D721Med (cell line): ENCODE measurements around the gene FLYWCH1.
A peak's percentile ranks its signal among the peaks of the same experiment; 100 is the strongest.
"Not testable (repeated sequence)": the region's sequence is repeated elsewhere in the genome, so short reads cannot be mapped to it uniquely, and the experiment has no call there.

Experiments
- DNase-seq: peaks from one replicate; pipeline ENCODE4 v3.0.0; 2011; ENCODE audit warnings: low spot score; ENCODE audit not compliant: insufficient read length
- FAIRE-seq: peaks from 2 replicates; lab custom pipeline; 2011; peaks lifted over from hg19 to GRCh38; lab: Jason Lieb, UNC
- TF ChIP-seq, protein P1 (sequence below): IDR thresholded peaks from 2 replicates; pipeline ENCODE4 v1.5.1; 2012; ENCODE audit warnings: mild to moderate bottlenecking, control low read depth; ENCODE audit not compliant: insufficient read depth; ENCODE audit errors: missing control alignments

FLYWCH1 gene

DNA sequence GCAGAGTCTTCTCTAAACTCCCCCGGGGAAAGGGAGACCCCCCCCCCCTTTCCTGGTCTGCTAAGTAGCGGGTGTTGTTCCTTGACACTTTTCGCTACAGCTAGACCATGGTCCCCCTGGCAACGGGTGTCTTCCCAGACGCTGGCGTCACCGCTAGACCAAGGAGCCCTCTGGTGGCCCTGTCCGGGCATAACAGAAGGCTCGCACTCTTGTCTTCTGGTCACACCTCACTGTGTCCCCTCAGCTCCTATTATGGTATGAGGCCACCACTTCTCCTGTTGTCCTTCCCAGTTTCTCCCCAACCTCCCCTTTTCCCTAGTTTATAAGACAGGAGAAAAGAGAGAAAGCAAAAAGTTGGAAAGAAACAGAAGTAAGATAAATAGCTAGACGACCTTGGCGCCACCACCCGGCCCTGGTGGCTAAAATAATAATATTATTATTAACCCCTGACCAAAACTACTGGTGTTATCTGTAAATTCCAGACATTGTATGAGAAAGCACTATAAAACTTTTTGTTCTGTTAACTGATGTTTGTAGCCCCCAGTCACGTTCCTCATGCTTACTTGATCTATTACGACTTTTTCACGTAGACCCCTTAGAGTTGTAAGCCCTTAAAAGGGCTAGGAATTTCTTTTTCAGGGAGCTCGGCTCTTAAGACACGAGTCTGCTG is 4.5 kb upstream of the FLYWCH1 start:
- TF ChIP-seq, protein P1, sequence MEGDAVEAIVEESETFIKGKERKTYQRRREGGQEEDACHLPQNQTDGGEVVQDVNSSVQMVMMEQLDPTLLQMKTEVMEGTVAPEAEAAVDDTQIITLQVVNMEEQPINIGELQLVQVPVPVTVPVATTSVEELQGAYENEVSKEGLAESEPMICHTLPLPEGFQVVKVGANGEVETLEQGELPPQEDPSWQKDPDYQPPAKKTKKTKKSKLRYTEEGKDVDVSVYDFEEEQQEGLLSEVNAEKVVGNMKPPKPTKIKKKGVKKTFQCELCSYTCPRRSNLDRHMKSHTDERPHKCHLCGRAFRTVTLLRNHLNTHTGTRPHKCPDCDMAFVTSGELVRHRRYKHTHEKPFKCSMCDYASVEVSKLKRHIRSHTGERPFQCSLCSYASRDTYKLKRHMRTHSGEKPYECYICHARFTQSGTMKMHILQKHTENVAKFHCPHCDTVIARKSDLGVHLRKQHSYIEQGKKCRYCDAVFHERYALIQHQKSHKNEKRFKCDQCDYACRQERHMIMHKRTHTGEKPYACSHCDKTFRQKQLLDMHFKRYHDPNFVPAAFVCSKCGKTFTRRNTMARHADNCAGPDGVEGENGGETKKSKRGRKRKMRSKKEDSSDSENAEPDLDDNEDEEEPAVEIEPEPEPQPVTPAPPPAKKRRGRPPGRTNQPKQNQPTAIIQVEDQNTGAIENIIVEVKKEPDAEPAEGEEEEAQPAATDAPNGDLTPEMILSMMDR: peak; percentile 19
- DNase-seq, FAIRE-seq: not testable (repeated sequence)

DNA sequence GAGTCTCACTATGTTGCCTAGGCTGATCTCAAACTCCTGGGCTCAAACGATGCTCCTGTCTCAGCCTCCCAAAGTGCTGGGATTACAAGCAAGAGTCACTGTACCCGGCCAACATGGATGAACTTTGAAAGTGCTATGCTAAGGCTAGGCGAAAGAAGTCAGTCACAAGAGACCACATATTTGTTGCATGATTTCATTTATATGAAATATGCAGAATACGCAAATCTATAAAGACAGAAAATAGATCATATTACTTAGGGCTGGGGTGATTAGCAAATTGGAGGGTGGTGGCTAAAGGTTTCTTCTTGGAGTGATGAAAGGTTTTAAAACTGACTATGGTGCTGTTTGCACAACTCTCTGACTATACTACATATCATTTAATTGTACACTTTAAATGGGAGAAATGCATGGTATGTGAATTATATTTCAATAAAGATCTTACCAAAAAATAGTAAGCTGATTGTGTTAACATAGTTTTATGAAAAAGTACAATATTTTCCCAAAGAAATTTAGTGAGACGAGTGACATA is 1.2 kb upstream of the FLYWCH1 start:
- FAIRE-seq (no peak), DNase-seq (no peak)
- TF ChIP-seq, protein P1: no peak

DNA sequence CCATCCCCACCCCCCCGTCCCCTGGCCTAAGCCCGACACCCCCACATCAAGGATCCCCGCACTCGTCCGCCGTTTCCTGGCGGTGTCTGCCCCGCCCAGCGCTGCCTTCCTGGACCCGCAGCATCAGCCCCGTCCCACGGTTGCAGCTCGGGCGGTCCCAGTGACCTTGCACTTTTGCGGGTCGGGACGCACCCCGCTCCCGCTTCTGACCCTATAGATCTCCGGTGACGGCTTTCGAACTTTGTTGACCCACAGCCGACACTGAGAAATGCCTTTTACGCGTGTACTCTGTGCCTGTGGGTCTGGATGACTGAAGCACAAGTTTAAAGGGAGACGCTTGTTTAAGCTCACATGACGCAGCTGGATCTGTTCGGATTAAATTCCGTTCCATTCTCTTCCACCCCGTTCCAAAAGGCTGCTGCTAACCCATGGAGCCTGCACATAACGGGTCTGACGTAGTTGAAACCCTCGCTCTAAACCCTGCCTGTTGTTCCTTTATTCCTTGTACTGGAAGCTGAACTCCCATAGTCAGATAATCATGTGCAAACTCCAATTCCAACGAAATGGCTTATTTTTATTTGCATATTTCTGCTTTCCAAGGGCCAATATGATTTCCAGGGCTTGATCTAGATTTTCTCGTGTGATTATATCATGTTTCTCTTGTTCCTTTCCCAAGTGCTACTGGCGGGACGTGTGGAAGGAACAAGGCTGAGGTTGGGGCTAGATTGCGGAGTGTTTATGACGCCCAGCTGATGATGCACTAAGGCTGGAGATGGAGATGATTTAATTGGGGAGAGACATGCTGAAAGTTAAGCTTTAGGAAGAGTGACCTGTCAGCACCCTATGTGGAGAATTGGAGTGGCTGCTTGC is 834 bp downstream of the FLYWCH1 start:
- DNase-seq (peak; percentile 18), FAIRE-seq (no peak)
- TF ChIP-seq, protein P1: no peak

DNA sequence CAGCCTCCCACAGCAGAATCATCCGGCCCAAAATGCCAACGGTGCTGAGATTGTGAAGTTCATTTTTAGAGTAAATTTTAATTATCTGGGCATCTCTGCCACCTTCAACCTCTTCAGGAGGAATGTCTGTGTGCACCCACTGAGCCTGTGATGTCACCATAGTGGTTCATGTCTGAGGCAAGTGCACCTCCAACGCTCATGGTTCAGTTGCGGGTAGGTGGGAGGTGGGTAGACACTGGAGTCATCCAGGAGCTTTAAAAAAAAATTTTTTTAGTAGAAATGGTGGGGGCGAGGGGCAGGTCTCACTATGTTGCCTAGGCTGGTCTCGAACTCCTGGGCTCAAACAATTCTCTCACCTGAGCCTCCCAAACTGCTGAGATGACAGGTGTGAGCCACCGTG is 1.9 kb downstream of the FLYWCH1 start:
- DNase-seq (no peak), FAIRE-seq (no peak)
- TF ChIP-seq, protein P1: no peak

DNA sequence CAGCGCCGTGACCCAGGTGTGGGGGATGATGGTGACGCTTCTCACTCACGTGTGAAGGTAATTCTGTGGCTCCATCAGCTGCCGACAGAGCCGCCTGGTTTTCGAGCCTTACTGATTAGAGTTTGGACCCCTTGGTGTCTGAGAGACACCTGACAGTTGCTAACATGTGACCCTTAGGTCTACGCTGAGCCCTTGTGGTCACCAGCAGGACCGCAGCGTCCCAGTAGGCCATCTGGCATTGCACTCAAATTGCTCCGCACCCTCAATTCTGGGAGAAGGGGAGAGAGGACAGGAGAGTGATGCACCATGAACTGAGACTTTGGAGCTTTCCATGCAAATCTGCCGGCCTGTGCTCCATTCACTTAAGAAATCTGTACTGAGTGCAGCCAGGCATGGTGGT is 2.5 kb downstream of the FLYWCH1 start:
- TF ChIP-seq, protein P1: no peak

DNA sequence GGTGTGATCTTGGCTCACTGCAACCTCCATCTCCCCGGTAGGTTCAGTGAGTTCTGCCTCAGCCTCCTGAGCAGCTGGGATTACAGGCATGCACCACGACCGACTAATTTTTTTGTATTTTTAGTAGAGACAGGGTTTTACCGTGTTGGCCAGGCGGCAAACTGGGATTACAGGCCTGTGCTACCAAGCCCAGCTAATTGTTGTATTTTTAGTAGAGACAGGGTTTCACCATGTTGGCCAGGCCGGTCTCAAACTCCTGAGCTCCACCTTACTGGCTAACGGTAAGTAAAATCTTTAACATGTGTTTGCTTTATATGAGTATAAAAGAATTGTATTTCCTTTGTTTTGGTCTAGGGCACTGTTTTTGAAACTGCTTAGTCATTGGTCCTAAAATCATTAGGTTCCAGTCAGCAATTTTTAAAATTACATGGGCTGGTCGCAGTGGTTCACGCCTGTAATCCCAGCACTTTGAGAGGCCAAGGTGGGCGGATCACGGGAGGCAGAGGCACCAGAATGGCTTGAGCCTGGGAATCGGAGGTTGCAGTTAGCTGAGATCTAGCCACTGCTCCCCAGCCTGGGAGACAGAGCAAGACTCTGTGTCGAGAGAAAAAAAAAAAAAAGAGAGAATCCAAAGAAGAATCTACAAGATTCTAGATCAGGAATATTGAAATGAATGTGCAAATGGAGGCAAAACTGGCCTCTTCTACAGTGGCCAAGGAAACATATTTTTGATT is 3.6 kb downstream of the FLYWCH1 start:
- TF ChIP-seq, protein P1: no peak
- DNase-seq: no peak
- FAIRE-seq: no peak

More for the DNA sequence above, 2.5 kb downstream of the FLYWCH1 start:
- FAIRE-seq (no peak), DNase-seq (peak; percentile 2)
